GM12878 (cell line): ENCODE data around the gene CAPN7. TPM values are rescaled to one million over a fixed set of nuclear protein-coding genes. Genes with fewer than 3 reads are reported as not detected.

Source experiments
- ATAC-seq: fragments of 200-7000 bp; cut with Tn5 transposase; 3 replicates; pipeline ENCODE4 v1.9.1; 2020; ENCODE audit warnings: mild to moderate bottlenecking, moderate library complexity
- BruUV-seq: library from RNA; stranded (reverse); fragments of 400-500 nt; replicated peaks from 2 replicates; lab custom pipeline; 2021; lab: Mats Ljungman, UMichigan
- CTCF ChIA-PET: fragments of 300-600 bp; sonication (Branson Sonifier 250); formaldehyde crosslinking; extraction: SDS; loops from one replicate; lab custom pipeline; 2021; ENCODE audit warnings: inconsistent platforms; lab: Yijun Ruan, JAX
- POLR2A ChIA-PET: fragments of 350-600 bp; formaldehyde crosslinking; extraction: SDS; loops from one replicate; lab custom pipeline; 2021; ENCODE audit warnings: inconsistent platforms; lab: Charles Lee
- RAD21 ChIA-PET: fragments of 300-600 bp; sonication (Branson Sonifier 250); formaldehyde crosslinking; loops from one replicate; lab custom pipeline; 2023; ENCODE audit warnings: antibody characterized with exemption; ENCODE audit not compliant: unreplicated experiment; lab: Charles Lee
- SMC1A ChIA-PET: fragments of 300-600 bp; sonication (Branson Sonifier 250); formaldehyde crosslinking; loops from one replicate; lab custom pipeline; 2023; ENCODE audit not compliant: unreplicated experiment, uncharacterized antibody; lab: Charles Lee
- DNase-seq: peaks from one replicate; pipeline ENCODE4 v3.0.0-alpha.2; 2011; ENCODE audit warnings: low read depth, low spot score
- FAIRE-seq: peaks from 3 replicates; lab custom pipeline; 2011; peaks lifted over from hg19 to GRCh38; lab: Jason Lieb, UNC
- H2AFZ ChIP-seq: 2 replicates; pipeline ENCODE4 v1.6.0; 2011; ENCODE audit warnings: low read depth, low read length, control low read depth; ENCODE audit not compliant: control insufficient read depth
- H3K27ac ChIP-seq: 2 replicates; pipeline ENCODE4 v1.5.1; 2011; ENCODE audit warnings: control low read depth; ENCODE audit not compliant: control insufficient read depth, insufficient read depth
- H3K27me3 ChIP-seq, 2 experiments: replicated peaks in 1 of 2; 2 replicates each; pipeline versions ENCODE4 v1.6.0 to v1.6.1; 2011; ENCODE audit warnings: low read length in 1 of 2; ENCODE audit not compliant: control insufficient read depth in 2 of 2, insufficient read depth in 2 of 2
- H3K36me3 ChIP-seq, 2 experiments: 2 replicates each; pipeline ENCODE4 v1.5.1; 2011; ENCODE audit warnings: low read length in 1 of 2; ENCODE audit not compliant: control insufficient read depth in 2 of 2, insufficient read depth in 2 of 2
- H3K4me1 ChIP-seq: 2 replicates; pipeline ENCODE4 v1.6.1; 2011; ENCODE audit warnings: mild to moderate bottlenecking, low read length, moderate library complexity, mixed read lengths; ENCODE audit not compliant: control insufficient read depth, insufficient read depth
- H3K4me2 ChIP-seq: 2 replicates; pipeline ENCODE4 v1.6.0; 2011; ENCODE audit warnings: control low read depth; ENCODE audit not compliant: control insufficient read depth, insufficient read depth
- H3K4me3 ChIP-seq: fragments of 200-600 bp; sonication (generic); 2 replicates; pipeline ENCODE4 v1.5.1; 2016
- H3K79me2 ChIP-seq: 2 replicates; pipeline ENCODE4 v1.6.0; 2011; ENCODE audit warnings: low read length; ENCODE audit not compliant: control insufficient read depth, insufficient read depth
- H3K9ac ChIP-seq: 2 replicates; pipeline ENCODE4 v1.8.0; 2011; ENCODE audit warnings: low read length, control low read depth, mixed read lengths; ENCODE audit not compliant: control insufficient read depth, insufficient read depth
- H3K9me3 ChIP-seq: replicated peaks from 3 replicates; pipeline ENCODE4 v1.5.1; 2011; ENCODE audit warnings: mild to moderate bottlenecking, low read length; ENCODE audit not compliant: control insufficient read depth, insufficient read depth
- H4K20me1 ChIP-seq: 2 replicates; pipeline ENCODE4 v1.6.0; 2011; ENCODE audit not compliant: control insufficient read depth, insufficient read depth
- E2F4 ChIP-seq: IDR thresholded peaks from 2 replicates; pipeline ENCODE4 v1.6.1; 2012; ENCODE audit warnings: low read depth, low read length, improper control_type of control experiment
- FOS ChIP-seq: IDR thresholded peaks from 3 replicates; pipeline ENCODE4 v1.6.1; 2011; ENCODE audit warnings: borderline replicate concordance; ENCODE audit not compliant: insufficient read length; ENCODE audit errors: extremely low read depth
- NKRF ChIP-seq: fragments of 450-650 bp; conservative IDR thresholded peaks from 2 replicates; pipeline ENCODE4 v1.6.1; 2017; ENCODE audit warnings: mild to moderate bottlenecking, moderate library complexity
- RB1 ChIP-seq: fragments of 450-650 bp; formaldehyde crosslinking; IDR thresholded peaks from 2 replicates; pipeline ENCODE4 v1.6.1; 2017; ENCODE audit warnings: mild to moderate bottlenecking, borderline replicate concordance
- RELA ChIP-seq: fragments of 450-650 bp; IDR thresholded peaks from 2 replicates; pipeline ENCODE4 v1.8.0; 2014; ENCODE audit warnings: borderline replicate concordance; ENCODE audit not compliant: partially characterized antibody
- ZNF622 ChIP-seq: fragments of 450-650 bp; IDR thresholded peaks from 2 replicates; pipeline ENCODE4 v1.6.1; 2017; ENCODE audit warnings: mild to moderate bottlenecking, inconsistent platforms
- WGBS: methylation state at CpG from one replicate; pipeline ENCODE4 v1.1.6; 2016; ENCODE audit warnings: low lambda C conversion rate; ENCODE audit not compliant: insufficient replicate concordance, insufficient coverage; ENCODE audit errors: missing lambda C conversion rate; 5-methylcytosine and 5-hydroxymethylcytosine counted together
- in situ Hi-C: fragments of 300-500 bp; cut with MboI; formaldehyde crosslinking; loops from 9 replicates; pipeline ENCODE4 v1.14.3; 2018; ENCODE audit warnings: mixed read lengths
- intact Hi-C: fragments of 100-400 bp; cut with micrococcal nuclease; formaldehyde crosslinking; loops from one replicate; pipeline ENCODE4 v1.14.2; 2022; ENCODE audit not compliant: unreplicated experiment
- polyA plus RNA-seq, 11 experiments: library from polyadenylated mRNA; depleted of rRNA in 4 of 11; unstranded in 6 of 11; stranded (reverse) in 5 of 11; fragments of >200 nt; fragmentation: Nextera tagmentation in 4 of 11; fragmentation: Illumina TruSeq in 1 of 11; extraction: Ambion mirVana in 4 of 11; extraction: Trizol in 1 of 11; gene quantifications; 1 replicate in 1 of 11; 2 replicates in 10 of 11; pipeline versions ENCODE4 v1.2.1 to v1.2.3, GENCODE V29; 2011 to 2016; ENCODE audit warnings: inconsistent platforms in 2 of 11, missing spikeins in 2 of 11, low read depth in 1 of 11
- total RNA-seq, 4 experiments: library from RNA; depleted of rRNA in 3 of 4; stranded (reverse); fragments of >200 nt in 3 of 4; fragmentation: Illumina TruSeq in 1 of 4; extraction: Trizol in 1 of 4; gene quantifications; 2 replicates each; pipeline versions ENCODE4 v1.2.1 to v1.2.3, GENCODE V29; 2013 to 2021
- TF ChIP-seq, protein P1 (sequence below): fragments of 450-650 bp; IDR thresholded peaks from 2 replicates; pipeline ENCODE4 v1.6.1; 2014; ENCODE audit warnings: mild to moderate bottlenecking
- TF ChIP-seq, protein P2 (sequence below): IDR thresholded peaks from 2 replicates; pipeline ENCODE4 v1.6.1; 2011; ENCODE audit warnings: low read depth, low read length, improper control_type of control experiment, borderline replicate concordance
- TF ChIP-seq, protein P3 (sequence below): fragments of 450-650 bp; IDR thresholded peaks from 2 replicates; pipeline ENCODE4 v1.6.1; 2017; ENCODE audit warnings: mild to moderate bottlenecking, moderate library complexity
- TF ChIP-seq, protein P4 (sequence below): fragments of 450-650 bp; IDR thresholded peaks from 2 replicates; pipeline ENCODE4 v1.6.1; 2018; ENCODE audit warnings: mild to moderate bottlenecking, low read depth, moderate library complexity; ENCODE audit not compliant: partially characterized antibody

The CAPN7 gene
- total and polyA plus RNA-seq, 10 of the 15 experiments (the other 5 are each of a cell fraction or from before 2014, with no cell fraction given) = 5.3 to 27.0 (median 18.2) TPM

DNA sequence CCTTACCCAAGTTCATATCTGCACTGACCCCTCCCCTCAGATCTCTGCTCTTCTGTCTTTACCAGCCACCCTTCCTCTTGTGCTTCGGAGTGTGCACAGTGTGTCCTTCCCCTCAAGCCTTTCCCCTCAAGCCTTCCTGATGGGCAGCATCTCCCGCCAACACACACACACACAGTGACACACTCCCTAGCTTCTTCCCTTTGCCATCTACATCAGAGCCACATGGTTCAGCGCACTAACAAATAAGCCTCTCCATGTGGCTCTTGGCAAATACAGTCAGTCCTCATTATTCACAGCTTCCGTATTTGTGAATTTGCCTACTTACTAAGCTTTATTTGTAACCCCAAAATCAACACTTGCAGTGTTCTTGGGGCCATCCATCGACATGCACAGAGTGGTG, 88.9 kb downstream of the CAPN7 start:
- POLR2A ChIA-PET = interaction anchor here (0.5 kb wide), 1 partner anchor 923 kb away, joined by 4 read pairs; no protein-coding TSS in a partner anchor
- no peak for DNase-seq
- TF ChIP-seq, protein P1, sequence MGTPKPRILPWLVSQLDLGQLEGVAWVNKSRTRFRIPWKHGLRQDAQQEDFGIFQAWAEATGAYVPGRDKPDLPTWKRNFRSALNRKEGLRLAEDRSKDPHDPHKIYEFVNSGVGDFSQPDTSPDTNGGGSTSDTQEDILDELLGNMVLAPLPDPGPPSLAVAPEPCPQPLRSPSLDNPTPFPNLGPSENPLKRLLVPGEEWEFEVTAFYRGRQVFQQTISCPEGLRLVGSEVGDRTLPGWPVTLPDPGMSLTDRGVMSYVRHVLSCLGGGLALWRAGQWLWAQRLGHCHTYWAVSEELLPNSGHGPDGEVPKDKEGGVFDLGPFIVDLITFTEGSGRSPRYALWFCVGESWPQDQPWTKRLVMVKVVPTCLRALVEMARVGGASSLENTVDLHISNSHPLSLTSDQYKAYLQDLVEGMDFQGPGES = no peak
- no peak for TF ChIP-seq FOS
- TF ChIP-seq NKRF = no peak
- no peak for TF ChIP-seq ZNF622
- no peak for TF ChIP-seq E2F4
- no peak for TF ChIP-seq RELA
- TF ChIP-seq, protein P2, sequence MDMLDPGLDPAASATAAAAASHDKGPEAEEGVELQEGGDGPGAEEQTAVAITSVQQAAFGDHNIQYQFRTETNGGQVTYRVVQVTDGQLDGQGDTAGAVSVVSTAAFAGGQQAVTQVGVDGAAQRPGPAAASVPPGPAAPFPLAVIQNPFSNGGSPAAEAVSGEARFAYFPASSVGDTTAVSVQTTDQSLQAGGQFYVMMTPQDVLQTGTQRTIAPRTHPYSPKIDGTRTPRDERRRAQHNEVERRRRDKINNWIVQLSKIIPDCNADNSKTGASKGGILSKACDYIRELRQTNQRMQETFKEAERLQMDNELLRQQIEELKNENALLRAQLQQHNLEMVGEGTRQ = no peak
- no peak for TF ChIP-seq RB1
- TF ChIP-seq, protein P3, sequence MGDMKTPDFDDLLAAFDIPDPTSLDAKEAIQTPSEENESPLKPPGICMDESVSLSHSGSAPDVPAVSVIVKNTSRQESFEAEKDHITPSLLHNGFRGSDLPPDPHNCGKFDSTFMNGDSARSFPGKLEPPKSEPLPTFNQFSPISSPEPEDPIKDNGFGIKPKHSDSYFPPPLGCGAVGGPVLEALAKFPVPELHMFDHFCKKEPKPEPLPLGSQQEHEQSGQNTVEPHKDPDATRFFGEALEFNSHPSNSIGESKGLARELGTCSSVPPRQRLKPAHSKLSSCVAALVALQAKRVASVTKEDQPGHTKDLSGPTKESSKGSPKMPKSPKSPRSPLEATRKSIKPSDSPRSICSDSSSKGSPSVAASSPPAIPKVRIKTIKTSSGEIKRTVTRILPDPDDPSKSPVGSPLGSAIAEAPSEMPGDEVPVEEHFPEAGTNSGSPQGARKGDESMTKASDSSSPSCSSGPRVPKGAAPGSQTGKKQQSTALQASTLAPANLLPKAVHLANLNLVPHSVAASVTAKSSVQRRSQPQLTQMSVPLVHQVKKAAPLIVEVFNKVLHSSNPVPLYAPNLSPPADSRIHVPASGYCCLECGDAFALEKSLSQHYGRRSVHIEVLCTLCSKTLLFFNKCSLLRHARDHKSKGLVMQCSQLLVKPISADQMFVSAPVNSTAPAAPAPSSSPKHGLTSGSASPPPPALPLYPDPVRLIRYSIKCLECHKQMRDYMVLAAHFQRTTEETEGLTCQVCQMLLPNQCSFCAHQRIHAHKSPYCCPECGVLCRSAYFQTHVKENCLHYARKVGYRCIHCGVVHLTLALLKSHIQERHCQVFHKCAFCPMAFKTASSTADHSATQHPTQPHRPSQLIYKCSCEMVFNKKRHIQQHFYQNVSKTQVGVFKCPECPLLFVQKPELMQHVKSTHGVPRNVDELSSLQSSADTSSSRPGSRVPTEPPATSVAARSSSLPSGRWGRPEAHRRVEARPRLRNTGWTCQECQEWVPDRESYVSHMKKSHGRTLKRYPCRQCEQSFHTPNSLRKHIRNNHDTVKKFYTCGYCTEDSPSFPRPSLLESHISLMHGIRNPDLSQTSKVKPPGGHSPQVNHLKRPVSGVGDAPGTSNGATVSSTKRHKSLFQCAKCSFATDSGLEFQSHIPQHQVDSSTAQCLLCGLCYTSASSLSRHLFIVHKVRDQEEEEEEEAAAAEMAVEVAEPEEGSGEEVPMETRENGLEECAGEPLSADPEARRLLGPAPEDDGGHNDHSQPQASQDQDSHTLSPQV = no peak
- TF ChIP-seq, protein P4, sequence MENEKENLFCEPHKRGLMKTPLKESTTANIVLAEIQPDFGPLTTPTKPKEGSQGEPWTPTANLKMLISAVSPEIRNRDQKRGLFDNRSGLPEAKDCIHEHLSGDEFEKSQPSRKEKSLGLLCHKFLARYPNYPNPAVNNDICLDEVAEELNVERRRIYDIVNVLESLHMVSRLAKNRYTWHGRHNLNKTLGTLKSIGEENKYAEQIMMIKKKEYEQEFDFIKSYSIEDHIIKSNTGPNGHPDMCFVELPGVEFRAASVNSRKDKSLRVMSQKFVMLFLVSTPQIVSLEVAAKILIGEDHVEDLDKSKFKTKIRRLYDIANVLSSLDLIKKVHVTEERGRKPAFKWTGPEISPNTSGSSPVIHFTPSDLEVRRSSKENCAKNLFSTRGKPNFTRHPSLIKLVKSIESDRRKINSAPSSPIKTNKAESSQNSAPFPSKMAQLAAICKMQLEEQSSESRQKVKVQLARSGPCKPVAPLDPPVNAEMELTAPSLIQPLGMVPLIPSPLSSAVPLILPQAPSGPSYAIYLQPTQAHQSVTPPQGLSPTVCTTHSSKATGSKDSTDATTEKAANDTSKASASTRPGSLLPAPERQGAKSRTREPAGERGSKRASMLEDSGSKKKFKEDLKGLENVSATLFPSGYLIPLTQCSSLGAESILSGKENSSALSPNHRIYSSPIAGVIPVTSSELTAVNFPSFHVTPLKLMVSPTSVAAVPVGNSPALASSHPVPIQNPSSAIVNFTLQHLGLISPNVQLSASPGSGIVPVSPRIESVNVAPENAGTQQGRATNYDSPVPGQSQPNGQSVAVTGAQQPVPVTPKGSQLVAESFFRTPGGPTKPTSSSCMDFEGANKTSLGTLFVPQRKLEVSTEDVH = no peak

More for the DNA sequence above, 88.9 kb downstream of the CAPN7 start:
- Histone ChIP-seq H3K27me3 (no peaks in the 10 kb centered on the region), H3K4me2 (no peak overlapping the region), H3K79me2 (peaks cover 2% of the 10 kb centered on the region; the same call in 1 of the 2 replicates), H2AFZ (no peak overlapping the region), H3K9me3 (no peaks in the 10 kb centered on the region), H4K20me1 (no peaks in the 10 kb centered on the region), H3K4me1 (peaks cover 30% of the 10 kb centered on the region), H3K4me3 (no peak overlapping the region), H3K9ac (no peak overlapping the region), H3K36me3 (peaks cover 0 to 16% of the 10 kb centered on the region in 2 experiments; a peak in 2 of 4 replicates), H3K27ac (no peak overlapping the region)
- RAD21 ChIA-PET = interaction anchor here (0.7 kb wide), 2 partner anchors 42 to 183 kb away, joined by 3 read pairs; no protein-coding TSS in a partner anchor
- intact Hi-C loops (no loop called here), in situ Hi-C loops (no loop called here)
- no peak for FAIRE-seq
- BruUV-seq = no TSS peak
- CTCF ChIA-PET = interaction anchor here (1.2 to 1.9 kb wide), 5 partner anchors 11 to 28 kb away, joined by 3 to 6 read pairs (median 3); no protein-coding TSS in a partner anchor
- WGBS = 31% methylated on average over 5 of the region's 5 CpGs
- no peak for ATAC-seq
- SMC1A ChIA-PET = interaction anchor here (0.9 to 1.8 kb wide), 7 partner anchors 8 to 110 kb away, joined by 3 to 10 read pairs (median 5); no protein-coding TSS in a partner anchor
